GM10266 (cell line): ENCODE results near the gene STAC.

ENCODE experiments used
- DNase-seq: peaks from one replicate; pipeline ENCODE4 v3.0.0; 2012; ENCODE audit errors: extremely low spot score
- TF ChIP-seq, protein P1 (sequence below): IDR thresholded peaks from 2 replicates; pipeline ENCODE4 v1.5.1; 2012; ENCODE audit warnings: mild to moderate bottlenecking, low read depth; ENCODE audit not compliant: control insufficient read depth, insufficient read depth; ENCODE audit errors: missing control alignments

The STAC gene

DNA sequence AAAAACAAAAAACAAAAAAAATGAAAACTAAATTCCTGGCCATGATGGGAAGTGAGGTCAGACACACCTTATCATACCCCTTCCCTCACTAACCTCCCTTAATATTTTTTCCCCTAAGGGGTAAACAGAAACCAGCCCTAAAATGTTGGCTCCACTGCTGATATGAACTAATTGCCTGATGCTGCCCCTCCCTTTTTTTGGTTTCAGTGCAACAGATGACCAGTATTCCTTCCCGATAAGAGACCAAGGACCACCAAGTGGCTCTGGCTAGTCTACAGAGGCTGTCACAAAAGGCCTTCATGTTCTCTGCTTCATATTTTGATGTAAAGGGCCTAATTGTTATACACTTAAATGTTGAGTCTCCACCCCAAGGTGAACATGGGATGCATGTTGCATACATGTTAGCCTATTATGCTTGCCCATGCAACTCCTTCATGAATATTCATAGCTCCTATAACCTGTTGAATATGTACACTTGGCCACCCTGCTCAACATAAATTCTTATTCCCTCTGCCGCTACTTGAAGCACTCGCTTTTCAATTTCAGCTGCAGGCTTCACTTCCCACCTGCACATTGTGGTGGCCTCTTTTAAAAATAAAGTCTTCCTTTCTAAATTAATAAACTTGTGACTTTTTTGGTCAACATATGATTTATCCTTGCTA, 12.3 kb upstream of the STAC start:
- TF ChIP-seq, protein P1, sequence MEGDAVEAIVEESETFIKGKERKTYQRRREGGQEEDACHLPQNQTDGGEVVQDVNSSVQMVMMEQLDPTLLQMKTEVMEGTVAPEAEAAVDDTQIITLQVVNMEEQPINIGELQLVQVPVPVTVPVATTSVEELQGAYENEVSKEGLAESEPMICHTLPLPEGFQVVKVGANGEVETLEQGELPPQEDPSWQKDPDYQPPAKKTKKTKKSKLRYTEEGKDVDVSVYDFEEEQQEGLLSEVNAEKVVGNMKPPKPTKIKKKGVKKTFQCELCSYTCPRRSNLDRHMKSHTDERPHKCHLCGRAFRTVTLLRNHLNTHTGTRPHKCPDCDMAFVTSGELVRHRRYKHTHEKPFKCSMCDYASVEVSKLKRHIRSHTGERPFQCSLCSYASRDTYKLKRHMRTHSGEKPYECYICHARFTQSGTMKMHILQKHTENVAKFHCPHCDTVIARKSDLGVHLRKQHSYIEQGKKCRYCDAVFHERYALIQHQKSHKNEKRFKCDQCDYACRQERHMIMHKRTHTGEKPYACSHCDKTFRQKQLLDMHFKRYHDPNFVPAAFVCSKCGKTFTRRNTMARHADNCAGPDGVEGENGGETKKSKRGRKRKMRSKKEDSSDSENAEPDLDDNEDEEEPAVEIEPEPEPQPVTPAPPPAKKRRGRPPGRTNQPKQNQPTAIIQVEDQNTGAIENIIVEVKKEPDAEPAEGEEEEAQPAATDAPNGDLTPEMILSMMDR, result no peak
- no peak for DNase-seq

DNA sequence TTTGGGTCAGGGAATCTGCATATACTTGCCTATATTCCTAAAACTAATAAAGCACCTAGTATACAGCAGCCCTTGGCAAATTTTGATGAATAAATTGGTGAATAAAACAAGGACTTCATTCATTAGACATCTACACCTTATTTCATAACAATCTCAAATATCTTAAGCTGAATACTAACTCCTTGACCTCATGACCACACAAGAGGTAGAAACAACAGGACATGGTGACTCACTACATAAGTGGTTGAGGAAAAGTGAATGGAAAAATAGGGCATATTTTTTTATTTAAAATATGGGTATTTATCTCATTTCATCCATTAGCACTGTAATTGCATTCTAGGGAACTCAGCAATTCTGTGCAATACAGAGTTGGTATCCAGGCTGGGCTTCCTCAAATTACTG, 7.8 kb upstream of the STAC start:
- no peak for DNase-seq
- TF ChIP-seq, protein P1, result no peak

DNA sequence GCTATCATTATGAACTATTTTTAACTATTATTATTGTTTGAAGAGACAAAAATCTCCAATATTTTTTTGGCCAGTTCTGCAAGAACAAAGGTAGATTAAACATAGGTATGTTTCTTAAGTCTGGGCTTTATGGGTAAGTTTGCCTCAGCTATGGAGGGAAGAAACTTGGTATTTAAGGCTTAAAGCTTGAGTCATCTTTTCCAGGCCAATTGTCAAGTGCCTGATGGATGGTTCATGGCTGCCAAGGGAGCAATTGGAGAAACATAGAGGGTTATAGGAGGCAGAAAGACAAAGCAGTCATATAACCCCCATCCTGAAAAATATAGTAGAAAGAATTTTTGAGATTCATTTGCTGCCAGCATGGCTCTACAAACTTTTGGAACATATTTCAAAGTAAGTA, 7.2 kb upstream of the STAC start:
- DNase-seq, result no peak

DNA sequence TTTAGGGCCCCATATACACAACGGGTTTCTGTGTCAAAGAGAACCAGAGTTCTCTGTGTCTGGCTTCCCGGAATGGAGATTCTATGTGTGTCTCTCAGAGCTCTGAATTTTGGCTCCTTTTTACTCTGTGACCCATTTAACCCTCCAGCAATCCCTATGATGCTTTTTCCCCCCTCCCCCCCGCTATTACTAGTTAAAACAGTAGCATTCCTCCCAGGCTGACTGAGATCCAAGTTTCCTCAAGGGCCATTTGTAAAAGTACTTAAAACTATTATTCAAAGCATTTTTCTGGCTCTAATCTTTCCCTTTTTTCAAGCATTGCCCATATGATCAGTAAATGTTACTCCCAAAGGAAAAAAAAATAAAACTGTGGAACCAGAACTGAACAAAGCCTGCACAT, 6.6 kb upstream of the STAC start:
- TF ChIP-seq, protein P1, result no peak
- no peak for DNase-seq

More for the DNA sequence above, 7.2 kb upstream of the STAC start:
- TF ChIP-seq, protein P1, result no peak

DNA sequence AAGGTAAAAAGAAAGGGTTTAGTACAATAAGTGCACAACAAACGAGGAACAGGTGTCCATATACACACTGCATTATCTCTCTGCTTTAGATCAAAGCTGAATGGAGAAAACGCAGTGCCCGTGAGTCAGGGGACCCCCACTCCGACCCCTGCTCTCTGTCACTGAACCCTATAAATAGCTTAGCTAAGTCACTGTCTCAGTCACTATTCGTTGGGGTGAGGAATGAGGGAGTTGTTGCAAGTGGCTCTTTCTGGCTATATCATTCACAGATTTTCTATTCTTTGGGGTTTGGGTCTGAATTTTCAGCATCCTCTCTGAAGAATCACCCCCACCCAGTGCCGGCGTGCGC, 458 bp upstream of the STAC start:
- no peak for DNase-seq
- TF ChIP-seq, protein P1, result no peak

DNA sequence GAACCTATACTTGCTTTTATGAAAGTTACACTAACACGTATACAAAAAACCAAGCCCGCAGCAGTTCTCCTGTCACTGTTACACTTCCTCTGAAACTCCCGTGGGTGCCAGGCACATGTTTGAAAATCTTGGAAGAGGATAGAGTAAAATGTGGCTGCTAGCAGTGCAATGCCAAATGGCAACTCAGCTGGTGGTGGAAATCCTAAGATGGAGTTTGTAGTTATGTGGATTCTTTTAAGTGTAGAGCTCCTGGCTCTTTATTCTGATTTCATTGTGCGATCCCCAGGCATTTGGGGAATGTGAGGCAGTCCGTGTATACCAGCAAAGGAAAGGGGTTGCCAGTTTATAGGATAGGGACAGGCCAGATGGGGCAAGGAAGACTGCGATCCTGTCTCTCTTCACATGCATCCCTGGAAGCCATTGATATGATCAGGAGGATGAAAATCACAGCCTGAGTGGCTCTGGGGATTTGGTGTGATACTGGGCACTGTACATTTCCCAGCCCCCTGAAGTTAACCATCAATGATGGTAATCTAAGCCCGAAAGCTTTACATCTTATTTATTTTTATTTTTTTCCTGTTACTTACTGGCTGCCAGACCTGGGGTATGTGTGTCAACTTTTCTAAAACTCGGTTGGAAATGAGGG, 1.1 kb downstream of the STAC start:
- DNase-seq, result no peak
- TF ChIP-seq, protein P1, result no peak

DNA sequence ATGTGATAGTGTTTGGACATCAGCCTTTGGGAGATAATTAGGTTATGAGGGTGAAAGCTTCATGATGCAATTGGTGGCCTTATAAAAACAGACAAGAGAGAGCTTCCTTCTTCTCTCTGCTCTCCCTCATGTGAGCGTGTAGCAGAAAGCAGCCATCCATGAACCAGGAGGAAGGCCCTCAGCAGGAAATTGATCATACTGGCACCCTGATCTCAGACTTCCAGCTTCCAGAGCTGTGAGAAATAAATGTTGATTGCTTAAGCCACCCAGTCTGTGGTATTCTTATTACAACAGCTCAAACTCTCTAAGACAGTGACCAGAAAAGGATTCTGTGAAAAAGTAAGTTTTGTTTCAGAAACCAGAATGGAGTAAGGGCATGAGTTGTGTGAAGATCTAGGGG, 13.3 kb downstream of the STAC start:
- TF ChIP-seq, protein P1, result no peak
- DNase-seq, result no peak
